ENCODE measurements around the gene TASP1.

- TF ChIP-seq CTCF (IDR thresholded peaks at IDR 0.05; ENCODE audit: poor library complexity, severe bottlenecking), result no peak
- no peak for TF ChIP-seq EZH2 (IDR thresholded peaks at IDR 0.05; ENCODE audit: borderline replicate concordance, insufficient read depth, low read length, poor library complexity, severe bottlenecking)
- no peak for TF ChIP-seq RAD21 (conservative IDR thresholded peaks at IDR 0.05)
Measured at GRCh38 chr20:13486694-13487093, 152.0 kb downstream of the TASP1 start.

All from neural cell (in vitro differentiated cells).